HEK293 (cell line): ENCODE results near the gene BTAF1.

Experiments used
- CTCF ChIA-PET: fragments of 350-600 bp; formaldehyde crosslinking; extraction: SDS; loops from one replicate; lab custom pipeline; 2021; ENCODE audit warnings: antibody characterized with exemption; lab: Yijun Ruan, JAX
- POLR2A ChIA-PET: fragments of 300-600 bp; formaldehyde crosslinking; extraction: SDS; loops from one replicate; lab custom pipeline; 2020; ENCODE audit warnings: antibody characterized with exemption, inconsistent platforms; lab: Yijun Ruan, JAX
- H3K27ac ChIP-seq: fragments of 200-500 bp; sonication (Bioruptor generic); 2 replicates; pipeline ENCODE4 v1.5.1; 2014; ENCODE audit warnings: low read depth, low read length, control low read depth, inconsistent platforms; ENCODE audit errors: extremely low read depth
- H3K36me3 ChIP-seq, 2 experiments: fragments of 200-500 bp in 1 of 2; sonication (Bioruptor generic) in 1 of 2; 1 replicate in 1 of 2; 2 replicates in 1 of 2; pipeline ENCODE4 v1.5.1; 2014 to 2017; ENCODE audit warnings: inconsistent platforms in 2 of 2, low read length in 2 of 2; ENCODE audit not compliant: control insufficient read depth in 2 of 2, insufficient read depth in 1 of 2
- H3K4me1 ChIP-seq: fragments of 200-500 bp; sonication (Bioruptor generic); 2 replicates; pipeline ENCODE4 v1.5.1; 2014; ENCODE audit warnings: mild to moderate bottlenecking, low read length, inconsistent platforms; ENCODE audit not compliant: control insufficient read depth, insufficient read depth
- H3K4me3 ChIP-seq: 2 replicates; pipeline ENCODE4 v1.5.1; 2011; ENCODE audit warnings: low read depth, mild to moderate bottlenecking, control low read depth, low read length, moderate library complexity
- H3K9me3 ChIP-seq: fragments of 200-500 bp; sonication (Bioruptor generic); 2 replicates; pipeline ENCODE4 v1.5.1; 2014; ENCODE audit warnings: low read depth, low read length, inconsistent platforms; ENCODE audit not compliant: control insufficient read depth, insufficient read depth
- IKZF3 ChIP-seq: fragments of 450-650 bp; IDR thresholded peaks from 2 replicates; pipeline ENCODE4 v1.5.0; 2018; ENCODE audit warnings: missing biosample characterization, mild to moderate bottlenecking, missing genetic modification characterization, moderate library complexity
- KLF10 ChIP-seq: fragments of 450-650 bp; IDR thresholded peaks from 2 replicates; pipeline ENCODE4 v1.5.1; 2018; ENCODE audit warnings: missing biosample characterization, mild to moderate bottlenecking, missing genetic modification characterization
- PRDM1 ChIP-seq: fragments of 450-650 bp; formaldehyde crosslinking; IDR thresholded peaks from 2 replicates; pipeline ENCODE4; 2016; ENCODE audit warnings: missing biosample characterization, missing genetic modification characterization
- PRDM10 ChIP-seq: fragments of 450-650 bp; formaldehyde crosslinking; IDR thresholded peaks from 2 replicates; pipeline ENCODE4 v1.5.1; 2016; ENCODE audit warnings: missing biosample characterization, missing genetic modification characterization
- PRDM4 ChIP-seq: fragments of 450-650 bp; formaldehyde crosslinking; IDR thresholded peaks from 2 replicates; pipeline ENCODE4 v1.5.1; 2017; ENCODE audit warnings: missing biosample characterization, missing genetic modification characterization
- PRDM6 ChIP-seq: fragments of 450-650 bp; formaldehyde crosslinking; IDR thresholded peaks from 2 replicates; pipeline ENCODE4 v1.5.1; 2017; ENCODE audit warnings: missing biosample characterization, missing genetic modification characterization
- REST ChIP-seq: fragments of 450-650 bp; formaldehyde crosslinking; IDR thresholded peaks from 2 replicates; pipeline ENCODE4 v1.5.1; 2016; ENCODE audit warnings: missing biosample characterization, missing genetic modification characterization
- ZBTB17 ChIP-seq: fragments of 450-650 bp; formaldehyde crosslinking; IDR thresholded peaks from 2 replicates; pipeline ENCODE4 v1.5.1; 2016; ENCODE audit warnings: missing biosample characterization, missing genetic modification characterization
- ZBTB48 ChIP-seq: fragments of 450-650 bp; formaldehyde crosslinking; IDR thresholded peaks from 2 replicates; pipeline ENCODE4 v1.5.1; 2016; ENCODE audit warnings: missing biosample characterization, missing genetic modification characterization
- ZFHX2 ChIP-seq: fragments of 450-650 bp; formaldehyde crosslinking; conservative IDR thresholded peaks from 2 replicates; pipeline ENCODE4 v1.5.1; 2016; ENCODE audit warnings: missing biosample characterization, missing genetic modification characterization
- ZFP37 ChIP-seq: fragments of 450-650 bp; formaldehyde crosslinking; IDR thresholded peaks from 2 replicates; pipeline ENCODE4 v1.5.1; 2016; ENCODE audit warnings: missing biosample characterization, missing genetic modification characterization
- ZNF24 ChIP-seq: fragments of 450-650 bp; formaldehyde crosslinking; IDR thresholded peaks from 2 replicates; pipeline ENCODE4 v1.5.1; 2016; ENCODE audit warnings: missing biosample characterization, missing genetic modification characterization
- ZNF26 ChIP-seq: fragments of 450-650 bp; formaldehyde crosslinking; IDR thresholded peaks from 2 replicates; pipeline ENCODE4 v1.5.1; 2016; ENCODE audit warnings: missing biosample characterization, missing genetic modification characterization
- ZNF335 ChIP-seq: fragments of 450-650 bp; formaldehyde crosslinking; conservative IDR thresholded peaks from 2 replicates; pipeline ENCODE4 v1.5.1; 2016; ENCODE audit warnings: missing biosample characterization, missing genetic modification characterization
- ZNF362 ChIP-seq: fragments of 450-650 bp; formaldehyde crosslinking; IDR thresholded peaks from 2 replicates; pipeline ENCODE4 v1.5.1; 2016; ENCODE audit warnings: missing biosample characterization, missing genetic modification characterization
- ZNF560 ChIP-seq: fragments of 450-650 bp; formaldehyde crosslinking; IDR thresholded peaks from 2 replicates; pipeline ENCODE4 v1.5.1; 2017; ENCODE audit warnings: missing biosample characterization, missing genetic modification characterization, borderline replicate concordance
- ZNF585B ChIP-seq: fragments of 450-650 bp; formaldehyde crosslinking; IDR thresholded peaks from 2 replicates; pipeline ENCODE4 v1.5.1; 2016; ENCODE audit warnings: missing biosample characterization, missing genetic modification characterization
- ZNF626 ChIP-seq: fragments of 450-650 bp; sonication (Bioruptor Pico); formaldehyde crosslinking; IDR thresholded peaks from 2 replicates; pipeline ENCODE4 v1.5.1; 2018; ENCODE audit warnings: missing biosample characterization, missing genetic modification characterization, inconsistent platforms
- ZNF660 ChIP-seq: fragments of 450-650 bp; IDR thresholded peaks from 2 replicates; pipeline ENCODE4 v1.5.1; 2018; ENCODE audit warnings: missing biosample characterization, mild to moderate bottlenecking, missing genetic modification characterization

The BTAF1 gene

GRCh38 chr10:91924212-91925021 lies 847 bp downstream of the BTAF1 start:
- Histone ChIP-seq H3K36me3 (peaks cover 7 to 8% of the 10 kb centered on the region in 2 experiments), H3K9me3 (no peaks in the 10 kb centered on the region), H3K27ac (peak overlapping the region; percentile 88), H3K4me3 (peak overlapping the region; percentile 85), H3K4me1 (peaks cover 3% of the 10 kb centered on the region)
- no peak for TF ChIP-seq ZNF585B (tag by site-specific recombination)
- peak; percentile 80 for TF ChIP-seq PRDM6 (tag by site-specific recombination)
- TF ChIP-seq REST (tag by site-specific recombination) = no peak
- peak; percentile 50; the same call in 1 of the 2 replicates for TF ChIP-seq PRDM1 (tag by site-specific recombination)
- TF ChIP-seq ZBTB17 (tag by site-specific recombination) = peak; percentile 62
- peak; percentile 9; the same call in 1 of the 2 replicates for TF ChIP-seq ZNF335
- TF ChIP-seq ZBTB48 (tag by site-specific recombination) = peak; percentile 53
- TF ChIP-seq PRDM10 = peak; percentile 52
- 0 out of 2 replicates have a peak, but pooled peaks have one; percentile 20 for TF ChIP-seq ZNF660 (tag by site-specific recombination)
- no peak for TF ChIP-seq ZNF24 (tag by site-specific recombination)
- ChIA-PET CTCF (interaction anchor here (0.5 to 1.5 kb wide), 6 partner anchors 9 to 318 kb away, joined by 3 to 13 read pairs (median 3); no protein-coding TSS in a partner anchor), POLR2A (interaction anchor here (0.6 to 1.9 kb wide), 13 partner anchors 8 to 761 kb away, joined by 3 to 16 read pairs (median 6); partner anchors contain the start of genes FGFBP3 and TNKS2)

GRCh38 chr10:91925022-91925320 lies 1.4 kb downstream of the BTAF1 start:
- no peaks in the 10 kb centered on the region for H3K9me3 ChIP-seq
- no peak overlapping the region for H3K27ac ChIP-seq
- peaks cover 7 to 8% of the 10 kb centered on the region in 2 experiments for H3K36me3 ChIP-seq
- POLR2A ChIA-PET = interaction anchor here (1.9 kb wide), 1 partner anchor 7 kb away, joined by 10 read pairs; no protein-coding TSS in a partner anchor
- CTCF ChIA-PET = interaction anchor here (0.5 to 0.6 kb wide), 2 partner anchors 9 to 10 kb away, joined by 3 read pairs; no protein-coding TSS in a partner anchor
- TF ChIP-seq ZNF26 (tag by site-specific recombination) (no peak), PRDM4 (tag by site-specific recombination) (no peak), KLF10 (tag by site-specific recombination) (no peak), ZNF560 (tag by site-specific recombination) (no peak), IKZF3 (no peak), ZFHX2 (tag by site-specific recombination) (peak; percentile 27; the same call in 1 of the 2 replicates), ZNF626 (no peak), ZBTB48 (tag by site-specific recombination) (peak; percentile 14; the same call in 1 of the 2 replicates), ZNF362 (tag by site-specific recombination) (no peak), ZFP37 (tag by site-specific recombination) (no peak)
- peak overlapping the region; percentile 85 for H3K4me3 ChIP-seq
- peaks cover 3% of the 10 kb centered on the region for H3K4me1 ChIP-seq
